ENCODE measurements around the gene TP53INP2. TPM values are rescaled to one million over a fixed set of nuclear protein-coding genes. Genes with fewer than 3 reads are reported as not detected.

TP53INP2 gene
- total and polyA plus RNA-seq, 2 donors (not counting 1 experiment from before 2014, with no cell fraction given): 7.7 to 14.7 TPM

DNA sequence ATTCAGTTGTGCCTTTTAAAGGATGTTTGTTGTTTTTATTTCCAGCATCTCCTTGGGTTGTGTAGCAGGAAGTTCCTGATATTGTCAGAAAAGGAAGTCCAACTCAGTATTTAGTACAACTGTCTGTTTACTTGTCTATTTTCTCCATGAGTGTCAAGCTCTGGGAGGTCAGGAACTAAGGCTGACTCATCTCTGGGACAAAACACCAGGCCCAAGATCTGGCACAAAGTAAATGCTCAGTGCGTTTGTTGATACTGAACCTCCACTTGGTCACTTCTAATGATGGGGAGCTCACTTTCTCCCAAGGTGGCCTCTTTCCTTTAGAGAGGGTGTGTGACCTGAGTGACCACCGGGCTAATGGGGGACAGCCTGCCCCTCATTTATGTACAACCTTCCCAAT, 14.7 kb upstream of the TP53INP2 start:
- H4K20me1 ChIP-seq (ENCODE audit: control insufficient read depth, insufficient read depth, low read length, poor library complexity, severe bottlenecking): no peaks in the 10 kb centered on the region
- no peaks in the 10 kb centered on the region for H3K79me2 ChIP-seq (ENCODE audit: control insufficient read depth, insufficient read depth, low read length)
- POLR2A ChIA-PET: no interaction called here
- H3K4me2 ChIP-seq (replicated peaks; ENCODE audit: low read depth, low read length, poor library complexity, severe bottlenecking): no peak overlapping the region
- no peaks in the 10 kb centered on the region for H3K27me3 ChIP-seq (replicated peaks in 1 of 4; ENCODE audit: control extremely low read depth in 1 of 4, control insufficient read depth in 3 of 4, insufficient read depth in 4 of 4, low read length in 3 of 4)
- intact Hi-C loops (cut with micrococcal nuclease): no loop called here
- H3K27me3 Mint-ChIP-seq: no peaks in the 10 kb centered on the region
- ATAC-seq (ENCODE audit: low read depth) (no peak), DNase-seq (no peak)
- H3K9me3 Mint-ChIP-seq (ENCODE audit: insufficient read depth): no peaks in the 10 kb centered on the region
- H3K4me3 Mint-ChIP-seq: no peak overlapping the region
- no peak overlapping the region for H3K27ac ChIP-seq (ENCODE audit: low read length in 2 of 2)
- H3K27ac Mint-ChIP-seq: no peak overlapping the region
- H2AFZ ChIP-seq (ENCODE audit: insufficient read depth, low read depth, low read length, poor library complexity, severe bottlenecking): no peak overlapping the region
- H3K4me1 ChIP-seq (ENCODE audit: control insufficient read depth in 2 of 2, insufficient read depth in 2 of 2, low read length in 2 of 2): no peaks in the 10 kb centered on the region
- no peak overlapping the region for H3K9ac ChIP-seq (ENCODE audit: low read length)
- no peaks in the 10 kb centered on the region for H3K36me3 ChIP-seq (replicated peaks in 1 of 2; ENCODE audit: control extremely low read depth in 1 of 2, control insufficient read depth in 1 of 2, extremely low read depth in 1 of 2, insufficient read depth in 2 of 2, low read length in 1 of 2)
- WGBS (ENCODE audit: insufficient coverage): 100% methylated on average over 1 of the region's 2 CpGs
- H3K4me3 ChIP-seq (ENCODE audit: control extremely low read depth in 1 of 5, extremely low read depth in 1 of 5, insufficient read depth in 1 of 5, low read depth in 2 of 5, low read length in 4 of 5): no peak overlapping the region
- TF ChIP-seq EZH2 (IDR thresholded peaks at IDR 0.05; ENCODE audit: borderline replicate concordance, insufficient read depth, low read depth, low read length, poor library complexity, severe bottlenecking): no peak
- TF ChIP-seq, protein P1, sequence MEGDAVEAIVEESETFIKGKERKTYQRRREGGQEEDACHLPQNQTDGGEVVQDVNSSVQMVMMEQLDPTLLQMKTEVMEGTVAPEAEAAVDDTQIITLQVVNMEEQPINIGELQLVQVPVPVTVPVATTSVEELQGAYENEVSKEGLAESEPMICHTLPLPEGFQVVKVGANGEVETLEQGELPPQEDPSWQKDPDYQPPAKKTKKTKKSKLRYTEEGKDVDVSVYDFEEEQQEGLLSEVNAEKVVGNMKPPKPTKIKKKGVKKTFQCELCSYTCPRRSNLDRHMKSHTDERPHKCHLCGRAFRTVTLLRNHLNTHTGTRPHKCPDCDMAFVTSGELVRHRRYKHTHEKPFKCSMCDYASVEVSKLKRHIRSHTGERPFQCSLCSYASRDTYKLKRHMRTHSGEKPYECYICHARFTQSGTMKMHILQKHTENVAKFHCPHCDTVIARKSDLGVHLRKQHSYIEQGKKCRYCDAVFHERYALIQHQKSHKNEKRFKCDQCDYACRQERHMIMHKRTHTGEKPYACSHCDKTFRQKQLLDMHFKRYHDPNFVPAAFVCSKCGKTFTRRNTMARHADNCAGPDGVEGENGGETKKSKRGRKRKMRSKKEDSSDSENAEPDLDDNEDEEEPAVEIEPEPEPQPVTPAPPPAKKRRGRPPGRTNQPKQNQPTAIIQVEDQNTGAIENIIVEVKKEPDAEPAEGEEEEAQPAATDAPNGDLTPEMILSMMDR (IDR thresholded peaks at IDR 0.05): no peak
- H3K4me1 Mint-ChIP-seq: no peaks in the 10 kb centered on the region
- CTCF ChIA-PET: interaction anchor here (0.6 to 0.7 kb wide), 2 partner anchors 18 to 315 kb away, joined by 3 to 6 read pairs; no protein-coding TSS in a partner anchor
- no peaks in the 10 kb centered on the region for H3K9me3 ChIP-seq (ENCODE audit: control extremely low read depth in 1 of 3, control insufficient read depth in 2 of 3, insufficient read depth in 1 of 3, low read length in 2 of 3)

DNA sequence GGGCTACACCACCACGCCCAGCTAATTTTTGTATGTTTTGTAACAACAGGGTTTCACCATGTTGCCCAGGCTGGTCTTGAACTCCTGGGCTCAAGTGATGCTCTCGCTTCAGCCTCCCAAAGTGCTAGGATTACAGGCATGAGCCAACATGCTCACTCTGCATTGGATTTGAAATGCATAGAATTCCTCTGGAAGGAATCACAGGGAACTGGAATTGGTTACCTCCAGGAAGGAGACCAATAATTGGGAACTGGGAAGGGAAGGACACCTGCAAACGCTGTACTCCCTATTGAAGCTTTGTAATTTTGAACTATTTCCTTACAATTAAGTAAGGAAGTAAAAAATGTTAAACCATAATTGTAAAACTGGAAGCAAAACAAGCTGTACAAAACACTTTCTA, 12.3 kb upstream of the TP53INP2 start:
- Histone ChIP-seq H3K4me3 (ENCODE audit: control extremely low read depth in 1 of 5, extremely low read depth in 1 of 5, insufficient read depth in 1 of 5, low read depth in 2 of 5, low read length in 4 of 5) (no peak overlapping the region), H3K27me3 (replicated peaks in 1 of 4; ENCODE audit: control extremely low read depth in 1 of 4, control insufficient read depth in 3 of 4, insufficient read depth in 4 of 4, low read length in 3 of 4) (no peaks in the 10 kb centered on the region), H4K20me1 (ENCODE audit: control insufficient read depth, insufficient read depth, low read length, poor library complexity, severe bottlenecking) (no peaks in the 10 kb centered on the region), H3K79me2 (ENCODE audit: control insufficient read depth, insufficient read depth, low read length) (no peaks in the 10 kb centered on the region), H3K9me3 (ENCODE audit: control extremely low read depth in 1 of 3, control insufficient read depth in 2 of 3, insufficient read depth in 1 of 3, low read length in 2 of 3) (no peaks in the 10 kb centered on the region), H2AFZ (ENCODE audit: insufficient read depth, low read depth, low read length, poor library complexity, severe bottlenecking) (no peak overlapping the region), H3K36me3 (replicated peaks in 1 of 2; ENCODE audit: control extremely low read depth in 1 of 2, control insufficient read depth in 1 of 2, extremely low read depth in 1 of 2, insufficient read depth in 2 of 2, low read length in 1 of 2) (no peaks in the 10 kb centered on the region), H3K4me1 (ENCODE audit: control insufficient read depth in 2 of 2, insufficient read depth in 2 of 2, low read length in 2 of 2) (no peaks in the 10 kb centered on the region), H3K4me2 (replicated peaks; ENCODE audit: low read depth, low read length, poor library complexity, severe bottlenecking) (no peak overlapping the region), H3K9ac (ENCODE audit: low read length) (no peak overlapping the region), H3K27ac (ENCODE audit: low read length in 2 of 2) (no peak overlapping the region)
- no peak for TF ChIP-seq EZH2 (IDR thresholded peaks at IDR 0.05; ENCODE audit: borderline replicate concordance, insufficient read depth, low read depth, low read length, poor library complexity, severe bottlenecking)
- TF ChIP-seq, protein P1 (IDR thresholded peaks at IDR 0.05): no peak
- H3K4me1 Mint-ChIP-seq: no peaks in the 10 kb centered on the region
- WGBS (ENCODE audit: insufficient coverage): 89% methylated on average over 2 of the region's 3 CpGs
- no peak overlapping the region for H3K27ac Mint-ChIP-seq
- ChIA-PET CTCF (no interaction called here), POLR2A (no interaction called here)
- intact Hi-C loops (cut with micrococcal nuclease): no loop called here
- DNase-seq (no peak), ATAC-seq (ENCODE audit: low read depth) (no peak)
- no peaks in the 10 kb centered on the region for H3K9me3 Mint-ChIP-seq (ENCODE audit: insufficient read depth)
- no peaks in the 10 kb centered on the region for H3K27me3 Mint-ChIP-seq
- H3K4me3 Mint-ChIP-seq: no peak overlapping the region
